GM21515 (cell line): ENCODE results near the gene KMT2D.

Experiments
- ATAC-seq: cut with Tn5 transposase; IDR thresholded peaks from one replicate; pipeline ENCODE4 v1.9.1; 2021; ENCODE audit not compliant: unreplicated experiment

KMT2D gene

DNA sequence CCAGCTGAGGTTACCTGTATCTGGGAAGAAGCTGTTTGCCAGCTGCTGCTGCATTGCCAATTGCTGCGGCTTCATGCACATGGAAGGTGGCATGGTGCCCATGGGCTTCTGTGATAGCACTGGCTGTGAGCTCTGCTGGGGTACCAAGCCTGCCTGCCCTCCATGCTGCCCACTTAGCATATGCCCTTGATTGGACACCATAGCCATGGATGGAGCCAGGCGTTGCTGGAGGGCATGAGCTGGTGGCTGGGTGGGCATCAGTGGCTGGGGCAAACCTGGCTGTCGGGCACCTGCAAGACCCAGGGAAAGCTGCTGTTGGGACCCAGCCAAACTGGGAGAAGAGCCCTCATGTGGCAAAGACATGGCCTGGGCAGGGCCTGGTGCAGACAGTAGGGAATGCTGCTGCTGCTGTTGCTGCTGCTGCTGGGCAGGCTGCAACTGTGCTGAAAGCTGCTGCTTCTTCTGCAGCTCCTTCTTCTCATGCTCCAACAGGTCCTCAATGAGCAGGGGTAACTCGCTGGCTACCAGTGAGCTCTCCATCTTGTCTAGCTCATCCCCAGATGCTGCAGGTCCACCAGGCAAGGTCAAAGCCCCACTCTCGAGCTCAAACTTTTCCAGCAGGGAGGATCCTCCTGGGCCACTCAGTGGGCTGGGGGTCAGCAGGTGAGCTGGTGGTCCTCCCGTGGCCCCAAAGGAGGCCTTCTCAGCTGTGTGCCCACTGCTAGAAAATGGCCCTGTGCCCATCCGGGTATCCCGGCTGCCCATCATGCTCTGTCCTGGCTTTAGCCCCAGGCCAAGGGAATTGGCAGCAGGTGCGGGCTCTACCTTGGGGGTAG, 23.3 kb downstream of the KMT2D start:
- ATAC-seq, result no peak

DNA sequence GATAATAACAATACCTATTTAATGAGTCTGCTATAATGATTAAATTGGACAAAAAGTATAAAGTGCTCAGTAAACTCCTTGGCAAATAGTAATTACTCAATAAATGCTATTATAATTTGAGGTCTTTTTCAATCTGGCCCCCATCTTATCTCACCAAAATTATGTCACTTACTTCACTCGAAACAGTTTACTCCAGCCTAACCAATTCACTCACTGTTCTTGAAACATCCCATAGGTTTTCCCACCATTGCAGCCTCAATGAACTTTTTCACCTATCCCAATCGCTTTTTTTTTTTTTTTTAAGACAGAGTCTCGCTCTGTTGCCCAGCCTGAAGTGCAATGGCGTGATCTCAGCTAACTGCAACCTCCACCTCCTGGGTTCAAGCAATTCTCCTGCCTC, 24.6 kb downstream of the KMT2D start:
- ATAC-seq, result no peak

GRCh38 chr12:49034286-49034622, 26.3 kb downstream of the KMT2D start:
- ATAC-seq, result no peak

DNA sequence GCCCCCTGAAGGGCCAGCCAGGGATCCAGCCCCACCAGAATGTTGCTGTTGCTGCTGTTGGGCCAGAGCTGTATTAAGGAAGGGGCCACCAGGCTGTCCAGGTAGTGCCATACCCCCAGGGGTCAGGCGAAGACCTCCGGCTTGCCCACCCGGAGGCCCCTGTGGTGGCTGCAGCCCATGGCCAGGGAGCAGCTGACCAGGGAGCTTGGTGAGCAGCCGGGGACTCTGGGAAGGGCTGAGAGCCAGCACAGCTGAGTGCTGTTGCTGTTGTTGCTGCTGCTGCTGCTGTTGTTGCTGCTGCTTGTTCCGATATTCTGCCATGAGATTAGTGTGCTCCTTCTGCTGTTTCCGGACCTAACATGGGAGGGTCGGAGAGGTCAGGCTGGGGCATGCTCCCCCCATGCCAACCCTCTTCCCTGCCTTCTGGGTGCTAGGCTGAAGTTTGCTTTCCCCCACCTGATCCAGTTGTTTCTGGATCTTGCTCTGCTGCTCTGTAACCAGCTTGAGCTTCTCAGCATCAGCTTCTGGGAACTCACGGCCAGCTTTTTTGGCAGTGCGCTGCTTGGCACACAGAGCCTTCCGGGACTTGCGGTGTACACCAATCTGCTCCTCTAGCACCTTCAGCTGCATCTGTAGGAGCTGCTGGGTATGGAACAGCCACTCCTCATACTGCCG, 26.8 kb downstream of the KMT2D start:
- ATAC-seq, result no peak

DNA sequence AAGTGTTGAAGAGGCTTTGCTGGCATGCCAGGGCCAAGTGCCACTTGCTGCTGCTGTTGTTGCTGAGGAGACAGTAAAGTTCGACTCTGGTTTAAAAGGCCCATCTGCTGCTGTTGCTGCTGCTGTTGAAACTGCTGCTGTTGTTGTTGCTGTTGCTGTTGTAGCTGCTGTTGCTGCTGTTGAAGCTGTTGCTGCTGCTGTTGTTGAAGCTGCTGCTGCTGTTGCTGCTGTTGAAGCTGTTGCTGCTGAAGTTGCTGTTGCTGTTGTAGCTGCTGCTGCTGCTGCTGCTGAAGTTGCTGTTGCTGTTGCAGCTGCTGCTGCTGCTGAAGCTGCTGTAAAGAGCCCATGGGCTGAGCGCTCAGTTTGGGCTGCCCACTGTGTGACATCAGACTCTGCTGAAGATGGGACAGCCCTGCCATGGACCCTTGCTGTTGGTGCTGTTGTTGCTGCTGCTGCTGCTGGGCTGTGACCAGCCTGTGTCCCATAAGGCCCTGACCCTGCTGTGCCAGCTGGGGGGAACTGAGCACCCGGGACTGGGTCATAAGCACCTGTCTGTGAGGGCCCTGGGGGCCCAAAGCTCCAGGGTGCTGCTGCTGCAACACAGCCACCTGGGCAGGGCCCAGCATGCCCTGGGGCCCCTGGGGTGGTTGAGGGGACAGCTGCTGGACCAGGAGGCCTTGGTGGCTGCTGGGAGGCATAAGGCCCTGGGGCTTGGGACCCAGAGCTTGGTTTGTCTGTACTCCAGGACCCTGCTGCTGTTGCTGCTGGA, 27.7 kb downstream of the KMT2D start:
- ATAC-seq, result no peak

DNA sequence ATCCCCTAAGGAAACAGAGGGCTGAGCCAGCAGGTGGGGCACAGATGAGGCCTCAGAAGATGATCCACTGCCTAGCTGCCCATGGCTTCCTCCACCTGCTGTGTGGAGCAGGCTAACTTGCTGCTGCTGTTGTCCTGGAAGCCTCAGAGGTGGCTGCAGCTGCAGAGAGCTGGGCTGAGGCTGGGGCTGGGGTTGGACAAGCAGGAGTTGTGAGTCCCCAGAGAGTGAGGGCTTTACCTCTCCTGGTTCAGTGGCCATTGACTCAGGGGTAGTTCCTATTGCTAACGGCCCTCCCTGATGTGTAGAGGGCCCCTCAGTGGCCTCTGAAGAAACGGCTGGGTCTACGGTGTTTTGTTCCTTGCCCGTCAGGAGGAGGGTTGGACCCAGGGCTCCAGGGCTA, 28.3 kb downstream of the KMT2D start:
- no peak for ATAC-seq

DNA sequence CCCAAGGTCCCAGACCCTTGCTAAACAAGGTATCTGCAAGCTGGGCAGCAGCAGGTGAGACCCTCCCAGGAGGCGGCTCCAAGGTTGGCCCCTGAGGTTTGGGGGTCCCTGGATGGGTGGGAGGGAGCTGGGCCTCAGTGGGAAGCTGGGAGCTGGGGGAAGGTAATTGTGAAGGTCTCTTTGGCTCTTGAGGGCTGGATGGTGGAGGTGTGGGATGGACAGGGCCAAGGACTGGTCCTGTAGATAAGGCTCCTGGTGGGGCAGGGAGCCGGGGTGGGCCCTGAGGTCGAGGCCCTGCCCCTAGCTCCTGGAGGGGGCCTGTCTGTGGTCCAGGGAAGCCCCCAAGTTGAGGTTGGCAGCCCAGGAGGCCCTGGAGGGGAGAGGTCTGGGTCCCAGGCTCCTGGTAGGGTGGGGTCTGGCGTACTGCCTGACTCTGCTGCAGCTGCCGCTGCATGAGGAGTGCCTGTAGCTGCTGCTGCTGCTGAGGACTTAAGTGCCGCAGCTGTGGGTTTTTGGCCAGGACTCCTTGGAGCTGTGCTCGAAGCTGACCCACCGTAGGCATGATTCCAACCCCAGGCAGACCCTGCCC, 28.9 kb downstream of the KMT2D start:
- ATAC-seq, result no peak

GRCh38 chr12:49030714-49031572, 29.7 kb downstream of the KMT2D start:
- no peak for ATAC-seq

- ATAC-seq, result no peak
These were observed 30.5 kb downstream of the KMT2D start for GRCh38 chr12:49030119-49030518.

DNA sequence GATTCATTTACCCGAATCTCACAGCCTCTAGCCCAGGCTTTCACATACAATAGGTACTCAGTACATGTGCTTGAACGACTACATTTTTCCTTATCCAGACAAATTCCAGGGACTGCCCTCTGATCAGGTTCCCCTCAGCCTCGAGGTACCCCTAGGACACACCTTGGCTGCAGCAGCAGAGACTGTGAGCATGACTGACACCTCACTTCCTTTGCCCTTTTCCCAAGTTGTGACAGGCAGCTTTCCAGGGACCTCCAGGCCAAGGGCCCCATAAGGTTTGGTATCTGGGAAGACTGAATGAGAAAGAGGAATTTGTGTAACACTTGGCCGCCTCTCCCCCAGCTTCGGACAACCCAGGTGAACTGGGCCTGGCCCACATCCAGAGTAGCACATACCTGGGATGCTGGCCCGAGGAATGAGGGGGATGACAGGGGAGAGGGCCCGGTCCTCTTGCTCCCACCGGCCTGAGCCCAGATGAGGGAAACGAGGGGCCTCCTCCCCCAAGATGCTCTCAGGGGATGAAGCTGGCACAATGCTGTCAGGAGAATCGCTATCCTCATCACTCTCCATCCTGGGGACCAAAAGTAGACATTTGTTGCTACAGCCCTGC, 31.8 kb downstream of the KMT2D start:
- ATAC-seq, result no peak

DNA sequence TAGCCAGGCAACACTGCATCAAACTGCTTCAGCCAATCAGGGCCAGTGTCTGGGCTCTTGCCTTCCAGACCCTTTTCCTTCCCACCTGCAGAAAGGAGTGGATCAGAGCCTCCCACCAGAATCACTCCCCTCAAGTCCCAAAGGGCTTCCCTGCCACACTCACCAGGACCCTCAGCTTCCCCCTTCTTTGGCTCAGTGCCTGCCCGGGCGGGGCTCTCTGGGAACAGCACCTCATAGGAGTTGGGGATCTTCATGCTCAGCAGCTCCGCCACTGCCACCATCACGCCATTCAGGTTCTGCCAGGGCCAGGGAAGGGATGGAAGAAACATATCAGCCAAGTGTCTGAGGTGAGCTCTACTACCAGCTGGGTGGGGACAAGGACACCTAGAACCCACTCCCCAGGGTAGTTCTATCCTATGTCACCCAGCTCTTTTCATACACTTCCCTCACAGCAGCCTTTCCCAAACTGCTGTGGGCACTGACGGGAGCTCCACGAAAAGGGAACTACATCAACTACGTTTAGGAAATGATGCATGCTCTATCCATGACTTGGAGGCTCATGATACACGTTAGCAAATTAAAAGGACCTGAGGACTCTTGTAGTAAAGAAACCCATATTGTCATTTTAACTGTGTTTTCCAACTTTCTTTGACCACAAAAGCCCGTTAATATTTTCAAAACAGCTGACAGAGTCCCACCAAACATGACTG, 32.6 kb downstream of the KMT2D start:
- no peak for ATAC-seq

- no peak for ATAC-seq
These were observed 33.7 kb downstream of the KMT2D start for GRCh38 chr12:49026678-49027480.

DNA sequence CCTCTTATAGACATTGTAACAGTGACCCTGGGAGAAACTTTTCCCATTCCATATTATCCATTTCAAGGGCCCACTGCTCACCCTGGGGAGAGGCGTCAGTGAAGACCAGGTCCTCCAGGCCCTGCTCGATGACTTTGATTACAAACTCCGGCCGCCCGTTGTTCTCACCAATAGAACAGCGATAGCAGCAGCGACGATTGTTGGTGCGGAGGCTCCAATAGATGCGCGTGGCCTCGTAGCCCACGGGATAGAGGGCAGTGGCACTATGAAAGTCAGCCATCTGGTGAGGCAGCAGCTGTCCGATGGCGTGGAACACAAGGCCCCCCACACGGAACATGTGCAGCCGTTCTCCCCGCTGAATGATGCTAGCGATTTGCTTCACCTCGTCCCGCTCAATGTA, 34.5 kb downstream of the KMT2D start:
- no peak for ATAC-seq

DNA sequence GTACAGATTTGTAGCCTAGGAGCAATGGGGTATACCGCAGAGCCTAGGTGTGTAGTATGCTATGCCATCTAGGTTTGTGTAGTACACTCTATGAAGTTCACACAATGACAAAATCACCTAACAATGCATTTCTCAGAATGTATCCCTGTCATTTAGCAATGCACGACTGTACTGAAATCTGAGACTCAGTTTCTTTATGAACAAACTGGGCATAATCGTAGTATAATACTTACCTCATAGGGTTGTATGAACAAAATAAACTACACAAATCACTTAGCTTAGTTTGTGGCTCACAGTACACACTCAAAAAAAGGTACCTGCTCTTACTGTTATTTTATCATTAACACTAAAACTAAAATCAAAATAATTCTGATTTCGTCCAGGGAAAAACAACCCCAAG, 35.1 kb downstream of the KMT2D start:
- ATAC-seq, result no peak

DNA sequence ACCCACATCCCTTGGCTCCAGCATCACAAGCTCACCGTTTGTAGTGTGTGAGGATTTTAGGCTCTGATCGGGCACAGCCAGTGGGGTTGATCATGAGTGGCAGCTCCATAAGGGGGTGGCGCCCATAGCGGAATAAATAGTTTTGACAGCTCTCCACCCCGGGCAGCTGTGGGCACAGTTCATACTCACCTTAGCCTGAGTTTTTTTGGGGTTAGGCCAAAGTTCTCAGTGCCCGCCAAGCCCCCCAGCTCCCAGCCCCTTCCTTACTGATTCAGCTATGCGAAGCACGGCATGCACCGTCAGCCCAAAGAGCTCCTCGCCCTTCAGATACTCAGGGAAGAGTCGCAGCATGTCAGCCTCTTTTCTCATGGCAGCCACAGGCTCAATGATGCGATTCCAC, 36.1 kb downstream of the KMT2D start:
- no peak for ATAC-seq

GRCh38 chr12:49023812-49024211, 36.8 kb downstream of the KMT2D start:
- no peak for ATAC-seq

GRCh38 chr12:49022558-49023178, 37.9 kb downstream of the KMT2D start:
- no peak for ATAC-seq

DNA sequence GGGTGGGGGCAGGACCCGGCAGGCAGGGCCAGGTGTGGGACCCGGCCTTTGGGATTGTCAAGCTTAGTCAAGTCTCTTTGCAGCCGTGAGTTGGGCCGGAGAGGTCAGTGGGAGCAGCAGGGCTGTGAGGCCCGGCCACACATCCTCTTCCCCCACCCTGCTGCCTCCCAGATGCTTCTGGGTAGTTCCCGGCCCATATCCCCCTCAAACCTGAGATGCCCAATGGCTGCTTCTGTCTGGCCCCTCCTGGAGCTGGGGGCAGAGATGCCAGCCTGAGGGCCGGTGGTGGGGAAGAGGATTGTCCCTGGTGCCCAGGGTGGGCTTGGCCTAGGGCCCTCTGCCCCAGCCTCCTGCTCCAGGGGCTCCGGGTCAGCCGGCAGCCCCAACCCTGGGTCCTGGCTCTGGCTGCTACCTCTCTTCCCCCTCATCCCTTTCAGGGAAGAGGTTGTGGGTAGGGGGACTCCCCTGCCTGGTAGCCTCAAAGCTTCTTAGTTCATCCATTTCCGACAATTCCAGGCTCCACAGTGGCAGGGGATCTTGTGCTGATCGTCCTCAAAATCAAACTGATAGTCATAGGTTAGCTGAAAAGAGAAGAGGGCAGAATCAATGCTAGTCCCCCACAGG, 39.2 kb downstream of the KMT2D start:
- no peak for ATAC-seq
